GM23338 (cell line): ENCODE results near the gene PCK2. TPM values are rescaled to one million over a fixed set of nuclear protein-coding genes. Genes with fewer than 3 reads are reported as not detected.
A peak's percentile ranks its signal among the peaks of the same experiment; 100 is the strongest.
"Not testable (repeated sequence)": the region's sequence is repeated elsewhere in the genome, so short reads cannot be mapped to it uniquely, and the experiment has no call there.

Source experiments
- ATAC-seq: fragments of 200-7000 bp; cut with Tn5 transposase; 3 replicates; pipeline ENCODE4 v1.9.1; 2020
- DNase-seq: peaks from one replicate; pipeline ENCODE4 v3.0.0-alpha.2; 2015; ENCODE audit warnings: low spot score
- H2AFZ ChIP-seq: fragments of 200-600 bp; sonication (generic); 2 replicates; pipeline ENCODE4 v1.8.0; 2016; ENCODE audit warnings: antibody characterized with exemption, mild to moderate bottlenecking, moderate library complexity
- H3F3A ChIP-seq: fragments of 200-600 bp; sonication (generic); replicated peaks from 2 replicates; pipeline ENCODE4 v1.8.0; 2017; ENCODE audit warnings: antibody characterized with exemption, mixed run types, low read depth
- H3K27ac ChIP-seq: fragments of 200-600 bp; sonication (generic); 2 replicates; pipeline ENCODE4 v1.6.1; 2016; ENCODE audit warnings: low read depth
- H3K27me3 ChIP-seq: fragments of 200-600 bp; sonication (generic); 2 replicates; pipeline ENCODE4 v1.8.0; 2016; ENCODE audit warnings: mild to moderate bottlenecking, mixed run types, moderate library complexity; ENCODE audit not compliant: insufficient read depth
- H3K36me3 ChIP-seq: fragments of 200-600 bp; sonication (generic); 2 replicates; pipeline ENCODE4 v1.8.0; 2016; ENCODE audit warnings: mild to moderate bottlenecking; ENCODE audit not compliant: insufficient read depth
- H3K4me1 ChIP-seq: fragments of 200-600 bp; sonication (generic); 2 replicates; pipeline ENCODE4 v1.8.0; 2016; ENCODE audit warnings: mild to moderate bottlenecking, moderate library complexity; ENCODE audit not compliant: insufficient read depth
- H3K4me2 ChIP-seq: fragments of 200-600 bp; sonication (generic); 2 replicates; pipeline ENCODE4 v1.7.1; 2017; ENCODE audit warnings: mixed run types
- H3K4me3 ChIP-seq: fragments of 200-600 bp; sonication (generic); 2 replicates; pipeline ENCODE4 v1.6.1; 2016; ENCODE audit warnings: mixed run types
- H3K79me2 ChIP-seq: fragments of 200-600 bp; sonication (generic); replicated peaks from 2 replicates; pipeline ENCODE4 v1.8.0; 2017; ENCODE audit warnings: mild to moderate bottlenecking; ENCODE audit not compliant: insufficient read depth
- H3K9me2 ChIP-seq: fragments of 200-600 bp; sonication (generic); 2 replicates; pipeline ENCODE4 v1.8.0; 2017; ENCODE audit not compliant: insufficient read depth
- H4K20me1 ChIP-seq: fragments of 200-600 bp; sonication (generic); replicated peaks from 2 replicates; pipeline ENCODE4 v1.8.0; 2017; ENCODE audit warnings: mild to moderate bottlenecking; ENCODE audit not compliant: insufficient read depth
- H3K27ac Mint-ChIP-seq: 2 replicates; pipeline ENCODE4 v1.8.0; 2020; ENCODE audit warnings: inconsistent platforms, mild to moderate bottlenecking, moderate library complexity, mixed read lengths
- H3K27me3 Mint-ChIP-seq: 3 replicates; pipeline ENCODE4 v1.8.0; 2022; ENCODE audit warnings: low read depth, mild to moderate bottlenecking, moderate library complexity, mixed read lengths, inconsistent platforms; ENCODE audit not compliant: insufficient read depth, poor library complexity
- H3K36me3 Mint-ChIP-seq: 3 replicates; pipeline ENCODE4 v1.8.0; 2021; ENCODE audit warnings: low read depth, mild to moderate bottlenecking, inconsistent platforms, moderate library complexity, mixed read lengths
- H3K4me1 Mint-ChIP-seq: 3 replicates; pipeline ENCODE4 v1.8.0; 2020; ENCODE audit warnings: mild to moderate bottlenecking, inconsistent platforms, mixed read lengths
- H3K4me3 Mint-ChIP-seq: 3 replicates; pipeline ENCODE4 v1.8.0; 2021; ENCODE audit warnings: moderate library complexity, mild to moderate bottlenecking, inconsistent platforms, mixed read lengths
- H3K9me3 Mint-ChIP-seq: 3 replicates; pipeline ENCODE4 v1.8.0; 2020; ENCODE audit warnings: moderate library complexity, mild to moderate bottlenecking, inconsistent platforms, mixed read lengths
- CREB1 ChIP-seq: fragments of 250-450 bp; sonication (Bioruptor Pico); IDR thresholded peaks from 2 replicates; pipeline ENCODE4 v1.5.0; 2020; ENCODE audit warnings: low read depth, mild to moderate bottlenecking, moderate library complexity
- CTCF ChIP-seq, 2 experiments: fragments of 200-600 bp in 1 of 2; sonication (generic) in 1 of 2; conservative IDR thresholded peaks; 2 replicates each; pipeline versions ENCODE4 v1.5.1 to v1.6.1; 2016 to 2017; ENCODE audit warnings: antibody characterized with exemption in 2 of 2, low read depth in 2 of 2, mild to moderate bottlenecking in 2 of 2, moderate library complexity in 1 of 2
- ETS1 ChIP-seq: IDR thresholded peaks from 2 replicates; pipeline ENCODE4 v1.6.1; 2016; ENCODE audit warnings: antibody characterized with exemption
- NANOG ChIP-seq: IDR thresholded peaks from 2 replicates; pipeline ENCODE4 v1.6.1; 2016; ENCODE audit warnings: antibody characterized with exemption, borderline replicate concordance
- POLR2AphosphoS5 ChIP-seq: IDR thresholded peaks from 2 replicates; pipeline ENCODE4 v1.6.1; 2016; ENCODE audit warnings: antibody characterized with exemption, low read depth
- STAT1 ChIP-seq: IDR thresholded peaks from one replicate; pipeline ENCODE4 v1.6.1; 2016; ENCODE audit warnings: antibody characterized with exemption; ENCODE audit not compliant: unreplicated experiment
- ZNF114 ChIP-seq: fragments of 250-450 bp; sonication (Bioruptor Pico); IDR thresholded peaks from 2 replicates; pipeline ENCODE4 v1.5.0; 2020; ENCODE audit warnings: mild to moderate bottlenecking, moderate library complexity
- ZNF331 ChIP-seq: fragments of 250-450 bp; sonication (Bioruptor Pico); IDR thresholded peaks from 2 replicates; pipeline ENCODE4 v1.5.0; 2020; ENCODE audit warnings: low read depth, mild to moderate bottlenecking, moderate library complexity
- ZNF462 ChIP-seq: fragments of 250-450 bp; sonication (Bioruptor Pico); IDR thresholded peaks from 2 replicates; pipeline ENCODE4 v1.5.0; 2020; ENCODE audit warnings: mild to moderate bottlenecking, moderate library complexity
- polyA plus RNA-seq: library from polyadenylated mRNA; unstranded; fragments of >200 nt; fragmentation: Nextera tagmentation; extraction: Ambion mirVana; gene quantifications from 2 replicates; pipeline ENCODE4 v1.2.1, GENCODE V29; 2016
- total RNA-seq: library from RNA; depleted of rRNA; stranded (reverse); fragments of >200 nt; shearing (Covaris generic); gene quantifications from 2 replicates; pipeline ENCODE4 v1.2.3, GENCODE V29; 2014

The PCK2 gene
- total and polyA plus RNA-seq, 2 experiments from 2014 or later = 53.5 to 103 TPM

- TF ChIP-seq ZNF462 (no peak), NANOG (no peak), CREB1 (CRISPR knock-in tag) (no peak), POLR2AphosphoS5 (no peak), STAT1 (no peak)
Observed at GRCh38 chr14:24102357-24103048, 8.4 kb downstream of the PCK2 start (continued).

GRCh38 chr14:24103451-24103850, 9.3 kb downstream of the PCK2 start:
- Histone ChIP-seq H4K20me1 (no peaks in the 10 kb centered on the region), H3K27me3 (no peaks in the 10 kb centered on the region), H3K36me3 (peaks cover 31% of the 10 kb centered on the region), H3F3A (peaks cover 5% of the 10 kb centered on the region; the same call in 1 of the 2 replicates), H3K4me2 (no peak overlapping the region), H3K79me2 (no peaks in the 10 kb centered on the region), H3K9me2 (no peaks in the 10 kb centered on the region), H2AFZ (no peak overlapping the region), H3K4me3 (no peak overlapping the region), H3K4me1 (no peaks in the 10 kb centered on the region), H3K27ac (no peak overlapping the region)
- Mint-ChIP-seq H3K27me3 (peaks cover 5% of the 10 kb centered on the region), H3K4me1 (peaks cover 3% of the 10 kb centered on the region; the same call in 1 of the 3 replicates), H3K9me3 (peaks cover 14% of the 10 kb centered on the region), H3K4me3 (no peak overlapping the region), H3K27ac (no peak overlapping the region), H3K36me3 (peaks cover 67% of the 10 kb centered on the region)
- DNase-seq (no peak), ATAC-seq (no peak)
- no peak for TF ChIP-seq CTCF (conservative IDR thresholded peaks at IDR 0.05; ENCODE audit: low read depth in 2 of 2)
- TF ChIP-seq NANOG = no peak
- TF ChIP-seq ZNF114 (CRISPR knock-in tag) = no peak
- no peak for TF ChIP-seq ETS1
- TF ChIP-seq ZNF331 = no peak
- no peak for TF ChIP-seq POLR2AphosphoS5
- no peak for TF ChIP-seq CREB1 (CRISPR knock-in tag)

- not testable (repeated sequence) for H3K4me2 ChIP-seq, H3F3A ChIP-seq, H3K79me2 ChIP-seq
Observed at GRCh38 chr14:24105609-24106239, 11.6 kb downstream of the PCK2 start.

More at GRCh38 chr14:24105609-24106239, 11.6 kb downstream of the PCK2 start:
- H3K4me3 Mint-ChIP-seq, H3K27me3 ChIP-seq, H2AFZ ChIP-seq, ATAC-seq, H3K4me3 ChIP-seq, H4K20me1 ChIP-seq, DNase-seq, H3K27ac ChIP-seq, H3K9me2 ChIP-seq, H3K4me1 ChIP-seq, H3K4me1 Mint-ChIP-seq, H3K27me3 Mint-ChIP-seq: not testable (repeated sequence)
- H3K27ac Mint-ChIP-seq = peak overlapping the region; percentile 21; the same call in 1 of the 2 replicates
- peaks cover 46% of the 10 kb centered on the region for H3K36me3 Mint-ChIP-seq
- peaks cover 14% of the 10 kb centered on the region for H3K9me3 Mint-ChIP-seq
- H3K36me3 ChIP-seq = peaks cover 24% of the 10 kb centered on the region; the same call in 1 of the 2 replicates
